Transverse colon (tissue), 4 donors: ENCODE measurements around the gene MAST4. TPM values are rescaled to one million over a fixed set of nuclear protein-coding genes. Genes with fewer than 3 reads are reported as not detected.

ENCODE experiments used
- DNase-seq: peaks from one replicate; pipeline ENCODE4 v3.0.0-alpha.2; 2019
- H3K27ac ChIP-seq, 4 donors: fragments of 200-600 bp; sonication (generic); 2 replicates each; pipeline ENCODE4 v1.5.1; 2016 to 2018; ENCODE audit warnings: inconsistent platforms in 4 of 4
- H3K27me3 ChIP-seq: fragments of 200-600 bp; sonication (generic); 2 replicates; pipeline ENCODE4 v1.5.1; 2017; ENCODE audit warnings: inconsistent platforms
- H3K36me3 ChIP-seq, 4 donors: fragments of 200-600 bp; sonication (generic); 2 replicates each; pipeline ENCODE4 v1.5.1; 2017 to 2019; ENCODE audit warnings: inconsistent platforms in 4 of 4
- H3K4me1 ChIP-seq, 4 donors: fragments of 200-600 bp; sonication (generic); 2 replicates each; pipeline ENCODE4 v1.5.1; 2017 to 2020; ENCODE audit warnings: inconsistent platforms in 4 of 4
- H3K4me3 ChIP-seq, 4 donors: fragments of 200-600 bp; sonication (generic); 1 replicate in 1 of 4; 2 replicates in 3 of 4; pipeline versions ENCODE4 v1.5.1 to v1.6.1; 2017 to 2019; ENCODE audit warnings: inconsistent platforms in 4 of 4
- H3K9me3 ChIP-seq, 2 donors: fragments of 200-600 bp; sonication (generic); 2 replicates each; pipeline ENCODE4 v1.5.1; 2017 to 2019; ENCODE audit warnings: inconsistent platforms in 2 of 2
- CTCF ChIP-seq, 5 experiments: fragments of 200-600 bp in 3 of 5; fragments of 450-650 bp in 2 of 5; sonication (generic) in 3 of 5; IDR thresholded peaks; 1 replicate in 2 of 5; 2 replicates in 3 of 5; pipeline ENCODE4 v1.5.1; 2016 to 2017; ENCODE audit warnings: antibody characterized with exemption in 5 of 5, inconsistent platforms in 3 of 5, mild to moderate bottlenecking in 2 of 5, moderate library complexity in 1 of 5
- EP300 ChIP-seq: sonication (generic); formaldehyde crosslinking; IDR thresholded peaks from one replicate; pipeline ENCODE4 v1.6.1; 2017; ENCODE audit warnings: antibody characterized with exemption, low read depth
- POLR2A ChIP-seq: fragments of 450-650 bp; IDR thresholded peaks from one replicate; pipeline ENCODE4 v1.6.1; 2016; ENCODE audit warnings: antibody characterized with exemption, mild to moderate bottlenecking, moderate library complexity
- POLR2AphosphoS5 ChIP-seq, 3 donors: sonication (generic); formaldehyde crosslinking; IDR thresholded peaks; one replicate each; pipeline ENCODE4 v1.6.1; 2016; ENCODE audit warnings: antibody characterized with exemption in 3 of 3
- WGBS, 2 donors: methylation state at CpG; one replicate each; pipeline ENCODE4 v1.1.5; 2018; ENCODE audit warnings: low coverage in 1 of 2; 5-methylcytosine and 5-hydroxymethylcytosine counted together
- in situ Hi-C, 4 donors: fragments of 200-750 bp; cut with MboI; loops; one replicate each; pipeline versions ENCODE4 v1.15.0 to v1.15.1; 2017; ENCODE audit warnings: low sequenced_read_pairs in 3 of 4, low pct_ligation_motif_present in 1 of 4, low pct_unique_long_range_greater_than_20kb in 1 of 4
- intact Hi-C: fragments of 100-400 bp; cut with DNase I; formaldehyde crosslinking; loops from one replicate; pipeline ENCODE4 v1.15.1; 2023; ENCODE audit warnings: low total_unique reads
- total RNA-seq, 4 donors: library from RNA; depleted of rRNA; stranded (reverse); fragments of >200 nt; gene quantifications; one replicate each; pipeline ENCODE4 v1.1.0, GENCODE V29; 2016

The MAST4 gene
- total RNA-seq, 4 donors from 2014 or later, result 20.3 to 46.8 (median 35.4) TPM

GRCh38 chr5:66620711-66621110, 24.5 kb downstream of the MAST4 start:
- no peaks in the 10 kb centered on the region for H3K9me3 ChIP-seq
- DNase-seq, result no peak
- H3K27me3 ChIP-seq, result no peaks in the 10 kb centered on the region
- in situ Hi-C loops, result no loop called here
- peaks cover 0 to 2% (median 0%) of the 10 kb centered on the region in 4 donors for H3K4me1 ChIP-seq
- intact Hi-C loops, result no loop called here
- H3K4me3 ChIP-seq, result no peak overlapping the region
- no peak for TF ChIP-seq POLR2A
- no peak for TF ChIP-seq POLR2AphosphoS5 (IDR thresholded peaks at IDR 0.05)
- no peak for TF ChIP-seq EP300
- TF ChIP-seq CTCF (IDR thresholded peaks at IDR 0.05), result no peak
- no peak overlapping the region for H3K27ac ChIP-seq
- no peaks in the 10 kb centered on the region for H3K36me3 ChIP-seq
- WGBS, 2 donors, result 44 to 63% methylated on average over 1 of the region's 1 CpG

GRCh38 chr5:66621146-66621545, 25.0 kb downstream of the MAST4 start:
- in situ Hi-C loops, result no loop called here
- H3K27ac ChIP-seq, result no peak overlapping the region
- H3K4me1 ChIP-seq, result peaks cover 0 to 2% (median 0%) of the 10 kb centered on the region in 4 donors
- intact Hi-C loops, result no loop called here
- H3K4me3 ChIP-seq, result no peak overlapping the region
- DNase-seq, result no peak
- 58% methylated on average over 2 of the region's 2 CpGs for WGBS, 2 donors
- TF ChIP-seq POLR2A, result no peak
- no peaks in the 10 kb centered on the region for H3K27me3 ChIP-seq
- no peaks in the 10 kb centered on the region for H3K9me3 ChIP-seq
- no peaks in the 10 kb centered on the region for H3K36me3 ChIP-seq

DNA sequence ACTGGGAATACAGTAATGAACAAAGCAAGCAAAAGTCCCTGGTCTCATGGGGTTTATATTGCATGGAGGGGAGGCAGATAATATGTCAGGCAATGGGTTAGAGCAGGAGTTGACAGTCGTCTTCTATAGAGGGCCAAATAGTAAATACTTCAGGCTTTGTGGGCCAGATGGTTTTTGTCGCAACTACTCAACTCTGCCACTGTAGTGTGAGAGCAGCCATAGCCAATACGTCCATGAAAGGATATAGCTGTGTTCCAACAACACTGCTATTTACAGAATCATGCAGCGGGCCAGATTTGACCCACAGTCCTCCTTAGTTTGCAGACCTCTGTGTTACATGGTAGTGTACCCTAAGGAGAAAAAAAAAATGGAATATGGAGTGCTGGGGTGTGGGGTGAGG, 25.5 kb downstream of the MAST4 start:
- Histone ChIP-seq H3K27ac (no peak overlapping the region), H3K27me3 (no peaks in the 10 kb centered on the region), H3K4me1 (peaks cover 0 to 2% (median 0%) of the 10 kb centered on the region in 4 donors), H3K9me3 (no peaks in the 10 kb centered on the region), H3K36me3 (no peaks in the 10 kb centered on the region), H3K4me3 (no peak overlapping the region)
- TF ChIP-seq POLR2AphosphoS5 (IDR thresholded peaks at IDR 0.05) (no peak), EP300 (no peak)
- intact Hi-C loops (no loop called here), in situ Hi-C loops (no loop called here)
- DNase-seq, result no peak
- WGBS, 2 donors, result 69 to 80% methylated on average over 3 to 4 of the region's 4 CpGs

- no peaks in the 10 kb centered on the region for H3K9me3 ChIP-seq
- intact Hi-C loops, result no loop called here
- no peak overlapping the region for H3K27ac ChIP-seq
- no peak for DNase-seq
- H3K4me1 ChIP-seq, result no peaks in the 10 kb centered on the region
- TF ChIP-seq POLR2AphosphoS5 (IDR thresholded peaks at IDR 0.05), result no peak
- TF ChIP-seq POLR2A, result no peak
- no peak for TF ChIP-seq CTCF (IDR thresholded peaks at IDR 0.05)
- TF ChIP-seq EP300, result no peak
- H3K36me3 ChIP-seq, result no peaks in the 10 kb centered on the region
- no peaks in the 10 kb centered on the region for H3K27me3 ChIP-seq
- H3K4me3 ChIP-seq, result no peak overlapping the region
- in situ Hi-C loops, result no loop called here
- WGBS, 2 donors, result 74 to 80% methylated on average over 3 of the region's 3 CpGs
Observed at GRCh38 chr5:66628561-66628960, 32.4 kb downstream of the MAST4 start.

DNA sequence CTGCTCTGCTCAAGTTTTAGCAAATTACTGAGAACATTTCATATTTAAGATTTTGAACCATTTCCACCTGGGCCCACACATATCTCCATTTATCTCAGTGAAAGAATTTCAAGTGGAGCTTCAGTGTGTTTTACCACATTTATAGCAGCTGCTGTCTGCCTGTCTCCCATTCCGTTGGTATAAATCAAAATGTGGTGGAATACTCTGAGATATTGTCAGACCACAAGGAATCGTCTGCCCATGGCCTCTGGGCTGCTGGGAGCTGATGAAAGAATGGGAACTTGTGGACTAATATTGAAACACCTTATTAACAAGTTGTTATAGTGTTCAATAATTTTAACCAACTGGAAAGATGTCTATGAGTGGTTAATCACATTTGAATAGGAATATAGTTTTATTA, 33.3 kb downstream of the MAST4 start:
- no peaks in the 10 kb centered on the region for H3K27me3 ChIP-seq
- H3K4me3 ChIP-seq, result no peak overlapping the region
- no peak for DNase-seq
- H3K36me3 ChIP-seq, result no peaks in the 10 kb centered on the region
- intact Hi-C loops, result no loop called here
- TF ChIP-seq CTCF (IDR thresholded peaks at IDR 0.05), result no peak
- no peak for TF ChIP-seq POLR2AphosphoS5 (IDR thresholded peaks at IDR 0.05)
- no peak for TF ChIP-seq EP300
- TF ChIP-seq POLR2A, result no peak
- no peak overlapping the region for H3K27ac ChIP-seq
- 71 to 85% methylated on average over 2 of the region's 2 CpGs for WGBS, 2 donors
- no peaks in the 10 kb centered on the region for H3K9me3 ChIP-seq
- H3K4me1 ChIP-seq, result no peaks in the 10 kb centered on the region
- in situ Hi-C loops, result no loop called here
